Measurements from ENCODE around the gene GTF3C2.

- TF ChIP-seq CTCF (IDR thresholded peaks at IDR 0.05) (no peak), POLR2A (IDR thresholded peaks at IDR 0.05) (no peak)
Observed at GRCh38 chr2:27379836-27380625, 23.5 kb upstream of the GTF3C2 start.

All from heart left ventricle (tissue), 13 donors.